Mononuclear cell (primary cell): ENCODE measurements around the gene MRPL2. TPM values are rescaled to one million over a fixed set of nuclear protein-coding genes. Genes with fewer than 3 reads are reported as not detected.
A peak's percentile ranks its signal among the peaks of the same experiment; 100 is the strongest.
"Not testable (repeated sequence)": the region's sequence is repeated elsewhere in the genome, so short reads cannot be mapped to it uniquely, and the experiment has no call there.

Experiments used
- H3K27me3 ChIP-seq: 2 replicates; pipeline ENCODE4 v1.6.0; 2011; ENCODE audit warnings: low read length, control low read depth; ENCODE audit not compliant: insufficient read depth
- H3K4me1 ChIP-seq: 2 replicates; pipeline ENCODE4 v1.5.1; 2011; ENCODE audit warnings: mild to moderate bottlenecking, low read length, control low read depth; ENCODE audit not compliant: insufficient read depth
- H3K4me3 ChIP-seq: 2 replicates; pipeline ENCODE4 v1.5.1; 2011; ENCODE audit warnings: mild to moderate bottlenecking, low read length, moderate library complexity
- H3K9me3 ChIP-seq: 2 replicates; pipeline ENCODE4 v1.5.1; 2011; ENCODE audit warnings: low read depth, mild to moderate bottlenecking, control low read depth, low read length
- total RNA-seq: library from RNA; depleted of rRNA; stranded (reverse); fragments of >200 nt; gene quantifications from one replicate; pipeline ENCODE4 v1.2.3, GENCODE V29; 2012

Gene MRPL2
- total RNA-seq, 1 donor = 5.7 TPM

GRCh38 chr6:43090559-43090956 is 31.3 kb upstream of the MRPL2 start:
- Histone ChIP-seq H3K4me3 (no peak overlapping the region), H3K4me1 (no peaks in the 10 kb centered on the region), H3K27me3 (no peaks in the 10 kb centered on the region), H3K9me3 (no peaks in the 10 kb centered on the region)

GRCh38 chr6:43089874-43090558 is 30.8 kb upstream of the MRPL2 start:
- no peaks in the 10 kb centered on the region for H3K9me3 ChIP-seq
- H3K27me3 ChIP-seq = no peaks in the 10 kb centered on the region
- H3K4me3 ChIP-seq = no peak overlapping the region
- no peaks in the 10 kb centered on the region for H3K4me1 ChIP-seq

- Histone ChIP-seq H3K9me3 (no peaks in the 10 kb centered on the region), H3K4me3 (no peak overlapping the region), H3K4me1 (no peaks in the 10 kb centered on the region), H3K27me3 (no peaks in the 10 kb centered on the region)
These were observed 30.2 kb upstream of the MRPL2 start for GRCh38 chr6:43089467-43089866.

GRCh38 chr6:43088654-43089056 is 29.4 kb upstream of the MRPL2 start:
- no peaks in the 10 kb centered on the region for H3K4me1 ChIP-seq

GRCh38 chr6:43086022-43086658 is 26.9 kb upstream of the MRPL2 start:
- no peaks in the 10 kb centered on the region for H3K27me3 ChIP-seq
- no peak overlapping the region for H3K4me3 ChIP-seq
- H3K9me3 ChIP-seq = no peaks in the 10 kb centered on the region
- H3K4me1 ChIP-seq = no peaks in the 10 kb centered on the region

More at GRCh38 chr6:43088654-43089056, 29.4 kb upstream of the MRPL2 start:
- no peaks in the 10 kb centered on the region for H3K27me3 ChIP-seq
- H3K9me3 ChIP-seq = no peaks in the 10 kb centered on the region
- H3K4me3 ChIP-seq = no peak overlapping the region

- Histone ChIP-seq H3K27me3 (no peaks in the 10 kb centered on the region), H3K4me3 (no peak overlapping the region), H3K9me3 (no peaks in the 10 kb centered on the region), H3K4me1 (no peaks in the 10 kb centered on the region)
These were observed 23.8 kb upstream of the MRPL2 start for GRCh38 chr6:43082806-43083655.

- H3K27me3 ChIP-seq = peaks cover 11% of the 10 kb centered on the region
- not testable (repeated sequence) for H3K4me3 ChIP-seq, H3K9me3 ChIP-seq, H3K4me1 ChIP-seq
These were observed 22.7 kb upstream of the MRPL2 start for GRCh38 chr6:43081922-43082321.

- peaks cover 14% of the 10 kb centered on the region for H3K27me3 ChIP-seq
- H3K9me3 ChIP-seq = no peaks in the 10 kb centered on the region
- peaks cover 10% of the 10 kb centered on the region for H3K4me1 ChIP-seq
- no peak overlapping the region for H3K4me3 ChIP-seq
These were observed 21.8 kb upstream of the MRPL2 start for GRCh38 chr6:43081043-43081442.

GRCh38 chr6:43078691-43079090 is 19.5 kb upstream of the MRPL2 start:
- Histone ChIP-seq H3K4me1 (peaks cover 10% of the 10 kb centered on the region), H3K4me3 (no peak overlapping the region), H3K27me3 (peaks cover 16% of the 10 kb centered on the region), H3K9me3 (no peaks in the 10 kb centered on the region)

- peaks cover 16% of the 10 kb centered on the region for H3K27me3 ChIP-seq
- peaks cover 10% of the 10 kb centered on the region for H3K4me1 ChIP-seq
- no peak overlapping the region for H3K4me3 ChIP-seq
- H3K9me3 ChIP-seq = no peaks in the 10 kb centered on the region
These were observed 18.8 kb upstream of the MRPL2 start for GRCh38 chr6:43077981-43078511.

GRCh38 chr6:43077333-43077809 is 18.1 kb upstream of the MRPL2 start:
- Histone ChIP-seq H3K27me3 (peaks cover 16% of the 10 kb centered on the region), H3K9me3 (no peaks in the 10 kb centered on the region), H3K4me3 (no peak overlapping the region), H3K4me1 (peaks cover 10% of the 10 kb centered on the region)

- H3K27me3 ChIP-seq = peaks cover 16% of the 10 kb centered on the region
- no peaks in the 10 kb centered on the region for H3K9me3 ChIP-seq
- peak overlapping the region; percentile 12 for H3K4me3 ChIP-seq
- H3K4me1 ChIP-seq = peaks cover 10% of the 10 kb centered on the region
These were observed 17.5 kb upstream of the MRPL2 start for GRCh38 chr6:43076464-43077332.

GRCh38 chr6:43075670-43076463 is 16.6 kb upstream of the MRPL2 start, which contains the start of gene PTK7:
PTK7 (plus strand) TSS chr6:43076314; CDS start chr6:43076489, 175 bp downstream.
- Histone ChIP-seq H3K4me1 (peaks cover 10% of the 10 kb centered on the region), H3K9me3 (no peaks in the 10 kb centered on the region), H3K4me3 (peak within 1 kb of the TSS; percentile 12), H3K27me3 (peaks cover 16% of the 10 kb centered on the region)
